Measurements from ENCODE around the gene CCDC201. TPM values are rescaled to one million over a fixed set of nuclear protein-coding genes. Genes with fewer than 3 reads are reported as not detected.

Gene CCDC201
- total RNA-seq, 4 donors from 2014 or later, result not detected

GRCh38 chr7:45919231-45919784 is 46.4 kb upstream of the CCDC201 start:
- 22 to 24% methylated on average over 9 of the region's 9 CpGs for WGBS, 2 donors
- DNase-seq (ENCODE audit: low spot score in 2 of 2), result no peak
- TF ChIP-seq POLR2A (IDR thresholded peaks at IDR 0.05) (no peak), CTCF (IDR thresholded peaks at IDR 0.05) (no peak)
- intact Hi-C loops (cut with DNase I; ENCODE audit: low total_unique reads), result no loop called here
- H3K4me3 ChIP-seq (ENCODE audit: low read depth, poor library complexity, severe bottlenecking), result peak overlapping the region; percentile 37

- 69 to 80% methylated on average over 2 of the region's 2 CpGs for WGBS, 2 donors
- no peak overlapping the region for H3K4me3 ChIP-seq (ENCODE audit: low read depth, poor library complexity, severe bottlenecking)
- DNase-seq (ENCODE audit: low spot score in 2 of 2), result no peak
- intact Hi-C loops (cut with DNase I; ENCODE audit: low total_unique reads), result no loop called here
- TF ChIP-seq CTCF (IDR thresholded peaks at IDR 0.05) (no peak), POLR2A (IDR thresholded peaks at IDR 0.05) (no peak)
Measured at GRCh38 chr7:45918556-45918955, 45.7 kb upstream of the CCDC201 start.

GRCh38 chr7:45917658-45918057 is 44.8 kb upstream of the CCDC201 start:
- TF ChIP-seq CTCF (IDR thresholded peaks at IDR 0.05) (peak in 1 of 3 donors; percentile 48), POLR2A (IDR thresholded peaks at IDR 0.05) (no peak)
- DNase-seq (ENCODE audit: low spot score in 2 of 2), result peak; percentile 64 to 96
- no peak overlapping the region for H3K4me3 ChIP-seq (ENCODE audit: low read depth, poor library complexity, severe bottlenecking)
- 5 to 11% methylated on average over 10 to 15 of the region's 15 CpGs for WGBS, 2 donors
- intact Hi-C loops (cut with DNase I; ENCODE audit: low total_unique reads), result no loop called here

- no peak for TF ChIP-seq POLR2A (IDR thresholded peaks at IDR 0.05)
- no peak for TF ChIP-seq CTCF (IDR thresholded peaks at IDR 0.05)
- intact Hi-C loops (cut with DNase I; ENCODE audit: low total_unique reads), result no loop called here
- WGBS, 2 donors, result 82 to 84% methylated on average over 14 of the region's 14 CpGs
- H3K4me3 ChIP-seq (ENCODE audit: low read depth, poor library complexity, severe bottlenecking), result no peak overlapping the region
- no peak for DNase-seq (ENCODE audit: low spot score in 2 of 2)
Measured at GRCh38 chr7:45917064-45917463, 44.2 kb upstream of the CCDC201 start.

GRCh38 chr7:45915606-45916005 is 42.7 kb upstream of the CCDC201 start:
- H3K4me3 ChIP-seq (ENCODE audit: low read depth, poor library complexity, severe bottlenecking), result no peak overlapping the region
- no peak for TF ChIP-seq CTCF (IDR thresholded peaks at IDR 0.05)
- no peak for TF ChIP-seq POLR2A (IDR thresholded peaks at IDR 0.05)
- 84 to 97% methylated on average over 3 of the region's 3 CpGs for WGBS, 2 donors
- DNase-seq (ENCODE audit: low spot score in 2 of 2), result no peak
- intact Hi-C loops (cut with DNase I; ENCODE audit: low total_unique reads), result no loop called here

- no peak overlapping the region for H3K4me3 ChIP-seq (ENCODE audit: low read depth, poor library complexity, severe bottlenecking)
- TF ChIP-seq POLR2A (IDR thresholded peaks at IDR 0.05) (no peak), CTCF (IDR thresholded peaks at IDR 0.05) (no peak)
- no peak for DNase-seq (ENCODE audit: low spot score in 2 of 2)
- 87 to 93% methylated on average over 12 of the region's 12 CpGs for WGBS, 2 donors
- intact Hi-C loops (cut with DNase I; ENCODE audit: low total_unique reads), result no loop called here
Measured at GRCh38 chr7:45914911-45915310, 42.0 kb upstream of the CCDC201 start.

Data from lower leg skin (tissue), 4 donors.